HepG2 (cell line): ENCODE measurements around the gene ZDHHC19. TPM values are rescaled to one million over a fixed set of nuclear protein-coding genes. Genes with fewer than 3 reads are reported as not detected.

ENCODE experiments used
- ATAC-seq: fragments of 200-7000 bp; cut with Tn5 transposase; 3 replicates; pipeline ENCODE4 v1.9.1; 2020; ENCODE audit warnings: mild to moderate bottlenecking, moderate library complexity
- BruUV-seq: library from RNA; stranded (reverse); fragments of 400-500 nt; replicated peaks from 2 replicates; lab custom pipeline; 2021; lab: Mats Ljungman, UMichigan
- CTCF ChIA-PET: fragments of 300-600 bp; formaldehyde crosslinking; extraction: SDS; loops from one replicate; lab custom pipeline; 2021; ENCODE audit warnings: low total read pairs, inconsistent platforms, low intra/inter-chr PET ratio; lab: Yijun Ruan, JAX
- POLR2A ChIA-PET: fragments of 350-600 bp; sonication (Branson Sonifier 250); formaldehyde crosslinking; loops from one replicate; lab custom pipeline; 2020; ENCODE audit warnings: antibody characterized with exemption, inconsistent platforms; lab: Yijun Ruan, JAX
- DNase-seq: peaks from one replicate; pipeline ENCODE4 v3.0.0-alpha.2; 2015; ENCODE audit warnings: low spot score
- FAIRE-seq: peaks from 3 replicates; lab custom pipeline; 2011; peaks lifted over from hg19 to GRCh38; lab: Jason Lieb, UNC
- H2AFZ ChIP-seq: one replicate; pipeline ENCODE4 v1.6.1; 2011; ENCODE audit warnings: low read length, inconsistent platforms
- H3K27ac ChIP-seq: fragments of 300-600 bp; 3 replicates; pipeline ENCODE4 v1.8.0; 2011; ENCODE audit warnings: mixed run types, mild to moderate bottlenecking, mixed read lengths, low read length, inconsistent platforms; ENCODE audit not compliant: insufficient read depth; ENCODE audit errors: extremely low read length
- H3K27me3 ChIP-seq, 2 experiments: fragments of 200-600 bp in 1 of 2; 2 replicates in 1 of 2; 3 replicates in 1 of 2; pipeline versions ENCODE4 v1.6.0 to v1.8.0; 2011; ENCODE audit warnings: low read length in 2 of 2, mild to moderate bottlenecking in 2 of 2, moderate library complexity in 2 of 2, inconsistent platforms in 1 of 2; ENCODE audit not compliant: insufficient read depth in 2 of 2, control insufficient read depth in 1 of 2
- H3K36me3 ChIP-seq, 2 experiments: fragments of 200-600 bp in 1 of 2; replicated peaks in 1 of 2; 2 replicates in 1 of 2; 3 replicates in 1 of 2; pipeline versions ENCODE4 v1.5.1 to v1.8.0; 2011; ENCODE audit warnings: low read length in 2 of 2, inconsistent platforms in 1 of 2; ENCODE audit not compliant: insufficient read depth in 2 of 2, control insufficient read depth in 1 of 2
- H3K4me1 ChIP-seq: 2 replicates; pipeline ENCODE4 v1.5.1; 2012; ENCODE audit warnings: low read length, inconsistent platforms; ENCODE audit not compliant: insufficient read depth
- H3K4me2 ChIP-seq: 2 replicates; pipeline ENCODE4 v1.6.0; 2011; ENCODE audit warnings: low read depth, low read length, inconsistent platforms
- H3K4me3 ChIP-seq, 3 experiments: fragments of 200-600 bp in 1 of 3; sonication (generic), shearing (Covaris generic) in 1 of 3; replicated peaks in 1 of 3; 2 replicates each; pipeline ENCODE4 v1.5.1; 2011 to 2016; ENCODE audit warnings: low read length in 3 of 3, inconsistent platforms in 2 of 3, low read depth in 2 of 3, mild to moderate bottlenecking in 2 of 3, control low read depth in 1 of 3, mixed read lengths in 1 of 3; ENCODE audit not compliant: insufficient read depth in 1 of 3
- H3K79me2 ChIP-seq: one replicate; pipeline ENCODE4 v1.6.1; 2011; ENCODE audit warnings: low read length, inconsistent platforms; ENCODE audit not compliant: insufficient read depth
- H3K9ac ChIP-seq: 2 replicates; pipeline ENCODE4 v1.6.0; 2011; ENCODE audit warnings: mild to moderate bottlenecking, low read depth, low read length, inconsistent platforms; ENCODE audit not compliant: insufficient read depth
- H3K9me3 ChIP-seq: 2 replicates; pipeline ENCODE4 v1.5.1; 2012; ENCODE audit warnings: mild to moderate bottlenecking, low read length
- H4K20me1 ChIP-seq: 2 replicates; pipeline ENCODE4 v1.6.0; 2011; ENCODE audit warnings: inconsistent platforms, mild to moderate bottlenecking, low read length, moderate library complexity; ENCODE audit not compliant: insufficient read depth
- ARID4A ChIP-seq: sonication (generic); formaldehyde crosslinking; IDR thresholded peaks from 2 replicates; pipeline ENCODE4 v1.5.0; 2020; ENCODE audit warnings: mild to moderate bottlenecking, missing genetic modification reagents, borderline replicate concordance
- DPF2 ChIP-seq: sonication (generic); formaldehyde crosslinking; IDR thresholded peaks from 2 replicates; pipeline ENCODE4 v1.4.0; 2020; ENCODE audit warnings: mild to moderate bottlenecking, low read depth, missing genetic modification reagents, borderline replicate concordance
- PRPF4 ChIP-seq: fragments of 200-400 bp; formaldehyde crosslinking; IDR thresholded peaks from 2 replicates; pipeline ENCODE4 v1.6.1; 2016; ENCODE audit warnings: low read length, low read depth; ENCODE audit not compliant: poor library complexity, severe bottlenecking
- SMARCE1 ChIP-seq: fragments of 450-650 bp; IDR thresholded peaks from 2 replicates; pipeline ENCODE4 v1.6.1; 2017; ENCODE audit warnings: borderline replicate concordance
- TOPORS ChIP-seq: sonication (generic); formaldehyde crosslinking; IDR thresholded peaks from 2 replicates; pipeline ENCODE4 v1.8.0; 2023; ENCODE audit warnings: mild to moderate bottlenecking, missing genetic modification reagents
- ZNF274 ChIP-seq: sonication (generic); formaldehyde crosslinking; IDR thresholded peaks from 2 replicates; pipeline ENCODE4 v1.5.1; 2020; ENCODE audit warnings: mild to moderate bottlenecking, missing genetic modification reagents
- ZNF280D ChIP-seq: sonication (generic); formaldehyde crosslinking; IDR thresholded peaks from 2 replicates; pipeline ENCODE4 v1.5.1; 2020; ENCODE audit warnings: mild to moderate bottlenecking, missing genetic modification reagents
- WGBS: methylation state at CpG from one replicate; pipeline ENCODE4 v1.1.6; 2017; ENCODE audit warnings: low lambda C conversion rate; 5-methylcytosine and 5-hydroxymethylcytosine counted together
- in situ Hi-C: cut with HindIII; loops from 2 replicates; pipeline ENCODE4 v1.10.0; 2017; ENCODE audit warnings: low pct_unique_long_range_greater_than_20kb; ENCODE audit not compliant: extremely low pct_ligation_motif_present
- intact Hi-C: fragments of 100-400 bp; cut with micrococcal nuclease; formaldehyde crosslinking; loops from one replicate; pipeline ENCODE4 v1.10.0; 2022; ENCODE audit not compliant: unreplicated experiment
- polyA plus RNA-seq, 8 experiments: library from polyadenylated mRNA; depleted of rRNA in 3 of 8; stranded (reverse) in 7 of 8; unstranded in 1 of 8; fragments of >200 nt; fragmentation: Illumina TruSeq in 4 of 8; extraction: Trizol in 4 of 8; gene quantifications; 2 replicates each; pipeline versions ENCODE4 v1.2.1 to v1.2.3, GENCODE V29; 2011 to 2016; ENCODE audit warnings: low read depth in 4 of 8, missing spikeins in 1 of 8, mixed read lengths in 1 of 8; ENCODE audit not compliant: insufficient read depth in 1 of 8
- total RNA-seq, 5 experiments: library from RNA; depleted of rRNA; stranded (reverse); fragments of >200 nt; fragmentation: Illumina TruSeq; extraction: Trizol; gene quantifications; 2 replicates each; pipeline ENCODE4 v1.2.3, GENCODE V29; 2016; ENCODE audit warnings: low read depth in 1 of 5

ZDHHC19 gene
- total and polyA plus RNA-seq, 2 of the 13 experiments (the other 11 are each of a cell fraction or from before 2014, with no cell fraction given), result 0.22 to 0.53 TPM

GRCh38 chr3:196149831-196150301, 61.3 kb downstream of the ZDHHC19 start:
- Histone ChIP-seq H3K9me3 (peaks cover 12% of the 10 kb centered on the region; the same call in 1 of the 2 replicates), H3K4me3 (no peak overlapping the region), H3K4me2 (no peak overlapping the region), H3K4me1 (peaks cover 20% of the 10 kb centered on the region), H2AFZ (no peak overlapping the region), H3K27me3 (no peaks in the 10 kb centered on the region), H3K27ac (no peak overlapping the region), H3K36me3 (no peaks in the 10 kb centered on the region), H4K20me1 (no peaks in the 10 kb centered on the region), H3K79me2 (no peaks in the 10 kb centered on the region), H3K9ac (no peak overlapping the region)
- in situ Hi-C loops, result no loop called here
- WGBS, result 30% methylated on average over 7 of the region's 7 CpGs
- ChIA-PET CTCF (no interaction called here), POLR2A (no interaction called here)
- BruUV-seq, result no TSS peak
- no peak for FAIRE-seq
- no peak for DNase-seq
- TF ChIP-seq TOPORS (CRISPR knock-in tag), result no peak
- 0 out of 2 replicates have a peak, but pooled peaks have one; percentile 24 for TF ChIP-seq ZNF280D (CRISPR knock-in tag)
- no peak for TF ChIP-seq DPF2
- intact Hi-C loops, result no loop called here
- ATAC-seq, result no peak

GRCh38 chr3:196149375-196149774, 61.8 kb downstream of the ZDHHC19 start:
- FAIRE-seq, result no peak
- BruUV-seq, result no TSS peak
- H3K27ac ChIP-seq, result no peak overlapping the region
- H2AFZ ChIP-seq, result no peak overlapping the region
- H3K4me3 ChIP-seq, result no peak overlapping the region
- H3K9me3 ChIP-seq, result peaks cover 12% of the 10 kb centered on the region; the same call in 1 of the 2 replicates
- H3K4me2 ChIP-seq, result no peak overlapping the region
- no peaks in the 10 kb centered on the region for H4K20me1 ChIP-seq
- CTCF ChIA-PET, result no interaction called here
- TF ChIP-seq PRPF4 (no peak), SMARCE1 (no peak), ARID4A (CRISPR knock-in tag) (no peak), ZNF274 (CRISPR knock-in tag) (no peak)
- TF ChIP-seq, all 625 proteins: peak for 0
- no peak for ATAC-seq
- H3K9ac ChIP-seq, result no peak overlapping the region
- 33% methylated on average over 10 of the region's 10 CpGs for WGBS
- intact Hi-C loops (no loop called here), in situ Hi-C loops (no loop called here)
- no peaks in the 10 kb centered on the region for H3K79me2 ChIP-seq
- no peaks in the 10 kb centered on the region for H3K36me3 ChIP-seq
- peaks cover 20% of the 10 kb centered on the region for H3K4me1 ChIP-seq
- H3K27me3 ChIP-seq, result no peaks in the 10 kb centered on the region
- POLR2A ChIA-PET, result no interaction called here
- DNase-seq, result no peak
